Measurements from ENCODE around the gene CCDC33.

Gene CCDC33

GRCh38 chr15:74252291-74252690 lies 16.2 kb downstream of the CCDC33 start:
- DNase-seq (ENCODE audit: low read depth): no peak
- TF ChIP-seq, protein P1, sequence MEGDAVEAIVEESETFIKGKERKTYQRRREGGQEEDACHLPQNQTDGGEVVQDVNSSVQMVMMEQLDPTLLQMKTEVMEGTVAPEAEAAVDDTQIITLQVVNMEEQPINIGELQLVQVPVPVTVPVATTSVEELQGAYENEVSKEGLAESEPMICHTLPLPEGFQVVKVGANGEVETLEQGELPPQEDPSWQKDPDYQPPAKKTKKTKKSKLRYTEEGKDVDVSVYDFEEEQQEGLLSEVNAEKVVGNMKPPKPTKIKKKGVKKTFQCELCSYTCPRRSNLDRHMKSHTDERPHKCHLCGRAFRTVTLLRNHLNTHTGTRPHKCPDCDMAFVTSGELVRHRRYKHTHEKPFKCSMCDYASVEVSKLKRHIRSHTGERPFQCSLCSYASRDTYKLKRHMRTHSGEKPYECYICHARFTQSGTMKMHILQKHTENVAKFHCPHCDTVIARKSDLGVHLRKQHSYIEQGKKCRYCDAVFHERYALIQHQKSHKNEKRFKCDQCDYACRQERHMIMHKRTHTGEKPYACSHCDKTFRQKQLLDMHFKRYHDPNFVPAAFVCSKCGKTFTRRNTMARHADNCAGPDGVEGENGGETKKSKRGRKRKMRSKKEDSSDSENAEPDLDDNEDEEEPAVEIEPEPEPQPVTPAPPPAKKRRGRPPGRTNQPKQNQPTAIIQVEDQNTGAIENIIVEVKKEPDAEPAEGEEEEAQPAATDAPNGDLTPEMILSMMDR (IDR thresholded peaks at IDR 0.05; ENCODE audit: low read depth, low read length, missing control alignments): no peak
- no peak overlapping the region for H3K4me3 ChIP-seq (ENCODE audit: low read depth, low read length)
- in situ Hi-C loops (cut with HindIII; ENCODE audit: low sequenced_read_pairs): no loop called here

DNA sequence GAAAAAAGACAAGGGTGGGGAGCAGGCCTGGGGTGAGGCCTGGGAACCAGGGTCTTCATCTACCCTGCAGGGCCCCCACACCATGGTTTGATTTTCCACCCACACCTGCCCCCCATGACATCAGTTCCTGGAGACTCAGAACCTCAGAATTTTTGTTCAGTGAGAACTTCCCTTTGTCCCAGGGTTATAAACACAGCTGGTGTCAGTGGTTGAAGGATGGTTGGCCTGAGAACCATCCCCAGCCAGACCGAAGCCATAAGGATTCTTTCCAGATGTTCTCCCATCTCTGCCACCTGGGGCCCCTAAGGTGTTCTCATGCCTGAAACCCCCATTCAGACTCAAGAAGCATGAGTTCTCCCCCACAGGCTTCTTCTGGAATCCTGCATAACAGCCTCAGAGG lies 16.6 kb downstream of the CCDC33 start:
- DNase-seq (ENCODE audit: low read depth): no peak
- H3K4me3 ChIP-seq (ENCODE audit: low read depth, low read length): no peak overlapping the region
- TF ChIP-seq, protein P1 (IDR thresholded peaks at IDR 0.05; ENCODE audit: low read depth, low read length, missing control alignments): no peak
- in situ Hi-C loops (cut with HindIII; ENCODE audit: low sequenced_read_pairs): no loop called here

DNA sequence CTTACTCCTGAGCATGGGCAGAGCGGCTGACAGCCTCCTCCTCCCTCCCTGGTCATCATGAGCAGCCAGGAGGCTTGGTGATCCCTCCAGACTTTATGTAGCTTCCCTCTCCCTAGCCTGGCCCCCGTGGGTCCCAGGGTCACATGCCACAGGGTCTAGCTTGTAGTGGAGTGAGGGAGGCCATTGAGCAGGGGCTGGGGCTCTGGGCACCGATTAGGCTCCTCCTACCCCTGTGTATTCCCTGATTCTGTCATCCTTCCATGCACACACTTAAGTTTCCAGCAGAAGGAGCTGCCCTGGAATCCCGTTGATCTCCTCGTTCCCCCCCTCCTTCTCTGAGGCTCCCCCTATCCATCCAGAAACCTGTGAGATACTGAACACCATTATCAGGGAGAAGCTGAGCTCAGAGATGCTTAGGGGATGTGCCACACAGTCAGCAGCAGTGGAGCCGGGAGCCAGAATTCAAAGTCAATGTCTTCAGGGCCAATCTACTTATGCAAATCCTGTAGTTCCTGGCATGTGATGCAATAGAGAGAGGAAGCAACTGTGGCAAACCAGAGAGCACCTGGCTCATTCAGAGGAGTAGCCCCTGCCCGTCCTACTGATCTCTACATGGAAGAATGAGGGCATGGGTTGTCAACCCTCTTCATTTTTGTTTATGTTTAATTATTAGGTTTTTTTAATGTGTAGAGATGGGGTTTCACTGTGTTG lies 17.2 kb downstream of the CCDC33 start:
- in situ Hi-C loops (cut with HindIII; ENCODE audit: low sequenced_read_pairs): no loop called here
- H3K4me3 ChIP-seq (ENCODE audit: low read depth, low read length): no peak overlapping the region
- no peak for DNase-seq (ENCODE audit: low read depth)
- TF ChIP-seq, protein P1 (IDR thresholded peaks at IDR 0.05; ENCODE audit: low read depth, low read length, missing control alignments): no peak

- TF ChIP-seq, protein P1 (IDR thresholded peaks at IDR 0.05; ENCODE audit: low read depth, low read length, missing control alignments): no peak
- in situ Hi-C loops (cut with HindIII; ENCODE audit: low sequenced_read_pairs): no loop called here
- no peak for DNase-seq (ENCODE audit: low read depth)
- H3K4me3 ChIP-seq (ENCODE audit: low read depth, low read length): no peak overlapping the region
Observed at GRCh38 chr15:74257105-74257504, 21.0 kb downstream of the CCDC33 start.

DNA sequence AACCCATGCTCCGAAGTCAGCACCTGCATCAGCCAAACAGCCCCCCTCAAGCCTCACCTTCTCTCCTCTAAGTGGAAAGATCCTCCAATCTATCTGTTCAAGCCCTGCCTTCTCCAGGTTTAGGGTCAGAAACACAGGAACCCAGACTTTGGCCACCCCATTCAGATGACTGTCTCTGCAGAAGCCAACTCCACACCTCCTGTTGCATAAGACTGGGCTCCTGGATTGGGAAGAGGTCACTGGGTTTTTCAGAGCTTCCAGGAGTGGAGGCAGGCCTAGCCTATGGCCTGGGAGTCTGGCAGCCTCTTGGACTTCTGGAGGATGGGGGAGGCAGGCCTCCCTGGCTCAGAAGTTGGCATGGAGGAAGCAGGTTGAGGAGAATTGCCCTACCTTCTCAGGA lies 21.5 kb downstream of the CCDC33 start:
- TF ChIP-seq, protein P1 (IDR thresholded peaks at IDR 0.05; ENCODE audit: low read depth, low read length, missing control alignments): no peak
- DNase-seq (ENCODE audit: low read depth): no peak
- in situ Hi-C loops (cut with HindIII; ENCODE audit: low sequenced_read_pairs): no loop called here
- no peak overlapping the region for H3K4me3 ChIP-seq (ENCODE audit: low read depth, low read length)

DNA sequence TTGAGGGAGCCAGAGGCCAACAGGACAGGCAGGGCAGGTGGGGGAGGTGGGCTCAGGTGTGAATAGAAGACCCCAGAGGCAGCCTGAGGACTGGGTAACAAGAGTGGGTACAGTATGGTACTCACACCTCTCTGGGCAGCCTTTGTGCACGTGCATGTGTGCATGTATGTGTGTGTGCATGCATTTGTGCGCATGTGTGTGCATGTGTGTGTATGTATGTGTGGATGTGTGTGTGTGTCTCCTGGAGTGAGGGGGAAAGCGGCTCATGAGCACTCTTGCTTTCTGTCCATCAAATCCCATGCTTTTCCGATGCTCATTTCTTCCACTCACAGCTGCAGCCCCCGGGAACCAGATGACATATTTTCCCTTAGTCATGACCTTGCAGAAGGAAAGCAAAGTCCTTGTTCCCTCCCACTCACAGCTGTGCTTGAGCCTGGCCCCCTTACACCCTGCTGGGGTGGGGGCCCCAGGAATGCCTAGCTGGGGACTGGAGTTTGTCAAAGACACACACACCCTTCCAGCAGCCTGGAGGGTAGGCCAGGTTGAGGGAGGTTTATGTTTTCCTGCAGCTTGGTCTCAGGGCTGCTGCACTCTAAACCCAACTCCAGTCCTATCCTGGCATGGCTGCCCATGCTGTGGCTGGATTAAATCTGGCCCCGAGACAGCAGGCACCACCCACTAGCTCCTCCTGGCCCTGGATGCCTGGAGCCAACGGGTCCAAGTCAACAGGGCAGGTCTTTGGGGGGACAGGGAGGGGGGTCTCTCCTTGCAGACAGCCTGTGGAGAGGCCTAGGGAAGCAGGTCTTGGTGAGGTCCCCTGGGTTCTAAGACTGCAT lies 22.5 kb downstream of the CCDC33 start:
- H3K4me3 ChIP-seq (ENCODE audit: low read depth, low read length): no peak overlapping the region
- TF ChIP-seq, protein P1 (IDR thresholded peaks at IDR 0.05; ENCODE audit: low read depth, low read length, missing control alignments): no peak
- in situ Hi-C loops (cut with HindIII; ENCODE audit: low sequenced_read_pairs): no loop called here
- no peak for DNase-seq (ENCODE audit: low read depth)

All from astrocyte of the cerebellum (primary cell).